ENCODE results near the gene VMAC. TPM values are rescaled to one million over a fixed set of nuclear protein-coding genes. Genes with fewer than 3 reads are reported as not detected.

The VMAC gene
- polyA plus RNA-seq, 1 donor (not counting 4 experiments of a cell fraction or from before 2014, with no cell fraction given): 2.2 TPM

- no peaks in the 10 kb centered on the region for H3K9me1 ChIP-seq (ENCODE audit: control insufficient read depth, extremely low read depth, insufficient read depth, low read length)
- no peaks in the 10 kb centered on the region for H3K27me3 ChIP-seq (ENCODE audit: control insufficient read depth, extremely low read depth, insufficient read depth, low read length)
- no peak overlapping the region for H3K27ac ChIP-seq (ENCODE audit: control insufficient read depth, insufficient read depth, low read length)
- peaks cover 18% of the 10 kb centered on the region for H3K4me1 ChIP-seq (ENCODE audit: control insufficient read depth, extremely low read depth, insufficient read depth, low read length)
- H3K9me3 ChIP-seq (ENCODE audit: control insufficient read depth, low read depth, low read length): no peaks in the 10 kb centered on the region
- H3K9ac ChIP-seq (ENCODE audit: control insufficient read depth, extremely low read depth, insufficient read depth, low read length): no peak overlapping the region
- no peak overlapping the region for H3K4me2 ChIP-seq (ENCODE audit: control insufficient read depth, extremely low read depth, insufficient read depth, low read depth, low read length)
- dilution Hi-C loops (cut with MboI; ENCODE audit: extremely low pct_ligation_motif_present, low sequenced_read_pairs): no loop called here
- peaks cover 14% of the 10 kb centered on the region for H3K79me2 ChIP-seq (ENCODE audit: control insufficient read depth, insufficient read depth, low read length)
- H3K36me3 ChIP-seq (ENCODE audit: control insufficient read depth in 2 of 2, extremely low read depth in 1 of 2, insufficient read depth in 2 of 2, low read length in 2 of 2): peaks cover 16 to 17% of the 10 kb centered on the region in 2 experiments
- no peak overlapping the region for H3K4me3 ChIP-seq (ENCODE audit: control insufficient read depth in 2 of 3, extremely low read depth in 1 of 3, insufficient read depth in 2 of 3, low read depth in 1 of 3, low read length in 3 of 3)
- FAIRE-seq: no peak
- peaks cover 2% of the 10 kb centered on the region for H4K20me1 ChIP-seq (ENCODE audit: control insufficient read depth, extremely low read depth, insufficient read depth, low read length)
- no peak for DNase-seq (ENCODE audit: low read depth, low spot score)
- TF ChIP-seq CTCF (optimal IDR thresholded peaks at IDR 0.05 in 1 of 3, IDR thresholded peaks at IDR 0.05 in 1 of 3, conservative IDR thresholded peaks at IDR 0.05 in 1 of 3; ENCODE audit: extremely low read depth in 1 of 3, insufficient read depth in 2 of 3, low read length in 3 of 3) (no peak), EZH2 (IDR thresholded peaks at IDR 0.05; ENCODE audit: low read length) (no peak)
- no peak overlapping the region for H2AFZ ChIP-seq (ENCODE audit: control insufficient read depth, low read length)
Observed at GRCh38 chr19:5894704-5895349, 9.8 kb upstream of the VMAC start.

GRCh38 chr19:5895409-5895808, 9.3 kb upstream of the VMAC start:
- FAIRE-seq: no peak
- Histone ChIP-seq H3K9ac (ENCODE audit: control insufficient read depth, extremely low read depth, insufficient read depth, low read length) (no peak overlapping the region), H3K27me3 (ENCODE audit: control insufficient read depth, extremely low read depth, insufficient read depth, low read length) (no peaks in the 10 kb centered on the region), H2AFZ (ENCODE audit: control insufficient read depth, low read length) (no peak overlapping the region), H3K4me3 (ENCODE audit: control insufficient read depth in 2 of 3, extremely low read depth in 1 of 3, insufficient read depth in 2 of 3, low read depth in 1 of 3, low read length in 3 of 3) (no peak overlapping the region), H3K4me2 (ENCODE audit: control insufficient read depth, extremely low read depth, insufficient read depth, low read depth, low read length) (no peak overlapping the region), H4K20me1 (ENCODE audit: control insufficient read depth, extremely low read depth, insufficient read depth, low read length) (peaks cover 2% of the 10 kb centered on the region), H3K79me2 (ENCODE audit: control insufficient read depth, insufficient read depth, low read length) (peaks cover 20% of the 10 kb centered on the region), H3K9me1 (ENCODE audit: control insufficient read depth, extremely low read depth, insufficient read depth, low read length) (no peaks in the 10 kb centered on the region), H3K4me1 (ENCODE audit: control insufficient read depth, extremely low read depth, insufficient read depth, low read length) (peaks cover 18% of the 10 kb centered on the region), H3K36me3 (ENCODE audit: control insufficient read depth in 2 of 2, extremely low read depth in 1 of 2, insufficient read depth in 2 of 2, low read length in 2 of 2) (peaks cover 17% of the 10 kb centered on the region in 2 experiments), H3K27ac (ENCODE audit: control insufficient read depth, insufficient read depth, low read length) (no peak overlapping the region), H3K9me3 (ENCODE audit: control insufficient read depth, low read depth, low read length) (no peaks in the 10 kb centered on the region)
- DNase-seq (ENCODE audit: low read depth, low spot score): no peak
- dilution Hi-C loops (cut with MboI; ENCODE audit: extremely low pct_ligation_motif_present, low sequenced_read_pairs): no loop called here
- TF ChIP-seq EZH2 (IDR thresholded peaks at IDR 0.05; ENCODE audit: low read length) (no peak), CTCF (optimal IDR thresholded peaks at IDR 0.05 in 1 of 3, IDR thresholded peaks at IDR 0.05 in 1 of 3, conservative IDR thresholded peaks at IDR 0.05 in 1 of 3; ENCODE audit: extremely low read depth in 1 of 3, insufficient read depth in 2 of 3, low read length in 3 of 3) (no peak)
